HepG2 (cell line): Measurements from ENCODE around the gene USP43. TPM values are rescaled to one million over a fixed set of nuclear protein-coding genes. Genes with fewer than 3 reads are reported as not detected.

Experiments used
- DR1 ChIP-seq: sonication (generic); formaldehyde crosslinking; IDR thresholded peaks from 2 replicates; pipeline ENCODE4 v1.8.0; 2021; ENCODE audit warnings: mild to moderate bottlenecking, missing genetic modification reagents, inconsistent platforms
- ERF ChIP-seq: IDR thresholded peaks from 2 replicates; pipeline ENCODE4 v1.6.1; 2018; ENCODE audit warnings: missing biosample characterization, missing genetic modification reagents
- PATZ1 ChIP-seq: sonication (generic); formaldehyde crosslinking; IDR thresholded peaks from 2 replicates; pipeline ENCODE4 v1.4.0; 2020; ENCODE audit warnings: missing genetic modification reagents
- REXO4 ChIP-seq: sonication (generic); formaldehyde crosslinking; IDR thresholded peaks from 2 replicates; pipeline ENCODE4 v1.8.0; 2022; ENCODE audit warnings: missing genetic modification reagents, mild to moderate bottlenecking, borderline replicate concordance
- RFX1 ChIP-seq: fragments of 450-650 bp; IDR thresholded peaks from 2 replicates; pipeline ENCODE4 v1.6.1; 2017
- TEAD2 ChIP-seq: sonication (generic); formaldehyde crosslinking; IDR thresholded peaks from 2 replicates; pipeline ENCODE4 v1.9.0; 2021; ENCODE audit warnings: missing genetic modification reagents
- ZBTB10 ChIP-seq: sonication (generic); formaldehyde crosslinking; IDR thresholded peaks from 2 replicates; pipeline ENCODE4 v1.4.0; 2020; ENCODE audit warnings: missing genetic modification reagents, borderline replicate concordance
- ZNF672 ChIP-seq: sonication (generic); formaldehyde crosslinking; IDR thresholded peaks from 2 replicates; pipeline ENCODE4 v1.8.1; 2022; ENCODE audit warnings: missing genetic modification reagents
- ZNF766 ChIP-seq: sonication (generic); formaldehyde crosslinking; IDR thresholded peaks from 2 replicates; pipeline ENCODE4 v1.5.0; 2020; ENCODE audit warnings: missing genetic modification reagents, borderline replicate concordance
- polyA plus RNA-seq, 8 experiments: library from polyadenylated mRNA; depleted of rRNA in 3 of 8; stranded (reverse) in 7 of 8; unstranded in 1 of 8; fragments of >200 nt; fragmentation: Illumina TruSeq in 4 of 8; extraction: Trizol in 4 of 8; gene quantifications; 2 replicates each; pipeline versions ENCODE4 v1.2.1 to v1.2.3, GENCODE V29; 2011 to 2016; ENCODE audit warnings: low read depth in 4 of 8, missing spikeins in 1 of 8, mixed read lengths in 1 of 8; ENCODE audit not compliant: insufficient read depth in 1 of 8
- total RNA-seq, 5 experiments: library from RNA; depleted of rRNA; stranded (reverse); fragments of >200 nt; fragmentation: Illumina TruSeq; extraction: Trizol; gene quantifications; 2 replicates each; pipeline ENCODE4 v1.2.3, GENCODE V29; 2016; ENCODE audit warnings: low read depth in 1 of 5
- TF ChIP-seq, protein P1 (sequence below): sonication (generic); formaldehyde crosslinking; IDR thresholded peaks from 2 replicates; pipeline ENCODE4 v1.4.0; 2020; ENCODE audit warnings: missing genetic modification reagents
- TF ChIP-seq, protein P2 (sequence below): sonication (generic); formaldehyde crosslinking; IDR thresholded peaks from 2 replicates; pipeline ENCODE4 v1.5.0; 2020; ENCODE audit warnings: mild to moderate bottlenecking, missing genetic modification reagents

The USP43 gene
- total and polyA plus RNA-seq, 2 of the 13 experiments (the other 11 are each of a cell fraction or from before 2014, with no cell fraction given) = 1.6 to 2.2 TPM

GRCh38 chr17:9776911-9777310 is 131.6 kb downstream of the USP43 start (continued):
- TF ChIP-seq, protein P1, sequence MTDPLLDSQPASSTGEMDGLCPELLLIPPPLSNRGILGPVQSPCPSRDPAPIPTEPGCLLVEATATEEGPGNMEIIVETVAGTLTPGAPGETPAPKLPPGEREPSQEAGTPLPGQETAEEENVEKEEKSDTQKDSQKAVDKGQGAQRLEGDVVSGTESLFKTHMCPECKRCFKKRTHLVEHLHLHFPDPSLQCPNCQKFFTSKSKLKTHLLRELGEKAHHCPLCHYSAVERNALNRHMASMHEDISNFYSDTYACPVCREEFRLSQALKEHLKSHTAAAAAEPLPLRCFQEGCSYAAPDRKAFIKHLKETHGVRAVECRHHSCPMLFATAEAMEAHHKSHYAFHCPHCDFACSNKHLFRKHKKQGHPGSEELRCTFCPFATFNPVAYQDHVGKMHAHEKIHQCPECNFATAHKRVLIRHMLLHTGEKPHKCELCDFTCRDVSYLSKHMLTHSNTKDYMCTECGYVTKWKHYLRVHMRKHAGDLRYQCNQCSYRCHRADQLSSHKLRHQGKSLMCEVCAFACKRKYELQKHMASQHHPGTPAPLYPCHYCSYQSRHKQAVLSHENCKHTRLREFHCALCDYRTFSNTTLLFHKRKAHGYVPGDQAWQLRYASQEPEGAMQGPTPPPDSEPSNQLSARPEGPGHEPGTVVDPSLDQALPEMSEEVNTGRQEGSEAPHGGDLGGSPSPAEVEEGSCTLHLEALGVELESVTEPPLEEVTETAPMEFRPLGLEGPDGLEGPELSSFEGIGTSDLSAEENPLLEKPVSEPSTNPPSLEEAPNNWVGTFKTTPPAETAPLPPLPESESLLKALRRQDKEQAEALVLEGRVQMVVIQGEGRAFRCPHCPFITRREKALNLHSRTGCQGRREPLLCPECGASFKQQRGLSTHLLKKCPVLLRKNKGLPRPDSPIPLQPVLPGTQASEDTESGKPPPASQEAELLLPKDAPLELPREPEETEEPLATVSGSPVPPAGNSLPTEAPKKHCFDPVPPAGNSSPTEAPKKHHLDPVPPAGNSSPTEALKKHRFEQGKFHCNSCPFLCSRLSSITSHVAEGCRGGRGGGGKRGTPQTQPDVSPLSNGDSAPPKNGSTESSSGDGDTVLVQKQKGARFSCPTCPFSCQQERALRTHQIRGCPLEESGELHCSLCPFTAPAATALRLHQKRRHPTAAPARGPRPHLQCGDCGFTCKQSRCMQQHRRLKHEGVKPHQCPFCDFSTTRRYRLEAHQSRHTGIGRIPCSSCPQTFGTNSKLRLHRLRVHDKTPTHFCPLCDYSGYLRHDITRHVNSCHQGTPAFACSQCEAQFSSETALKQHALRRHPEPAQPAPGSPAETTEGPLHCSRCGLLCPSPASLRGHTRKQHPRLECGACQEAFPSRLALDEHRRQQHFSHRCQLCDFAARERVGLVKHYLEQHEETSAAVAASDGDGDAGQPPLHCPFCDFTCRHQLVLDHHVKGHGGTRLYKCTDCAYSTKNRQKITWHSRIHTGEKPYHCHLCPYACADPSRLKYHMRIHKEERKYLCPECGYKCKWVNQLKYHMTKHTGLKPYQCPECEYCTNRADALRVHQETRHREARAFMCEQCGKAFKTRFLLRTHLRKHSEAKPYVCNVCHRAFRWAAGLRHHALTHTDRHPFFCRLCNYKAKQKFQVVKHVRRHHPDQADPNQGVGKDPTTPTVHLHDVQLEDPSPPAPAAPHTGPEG (CRISPR knock-in tag) = no peak
- TF ChIP-seq ERF (no peak), DR1 (CRISPR knock-in tag) (no peak), ZBTB10 (no peak), RFX1 (no peak), TEAD2 (no peak), REXO4 (CRISPR knock-in tag) (no peak), ZNF766 (no peak), PATZ1 (CRISPR knock-in tag) (no peak), ZNF672 (CRISPR knock-in tag) (no peak)
- TF ChIP-seq, protein P2, sequence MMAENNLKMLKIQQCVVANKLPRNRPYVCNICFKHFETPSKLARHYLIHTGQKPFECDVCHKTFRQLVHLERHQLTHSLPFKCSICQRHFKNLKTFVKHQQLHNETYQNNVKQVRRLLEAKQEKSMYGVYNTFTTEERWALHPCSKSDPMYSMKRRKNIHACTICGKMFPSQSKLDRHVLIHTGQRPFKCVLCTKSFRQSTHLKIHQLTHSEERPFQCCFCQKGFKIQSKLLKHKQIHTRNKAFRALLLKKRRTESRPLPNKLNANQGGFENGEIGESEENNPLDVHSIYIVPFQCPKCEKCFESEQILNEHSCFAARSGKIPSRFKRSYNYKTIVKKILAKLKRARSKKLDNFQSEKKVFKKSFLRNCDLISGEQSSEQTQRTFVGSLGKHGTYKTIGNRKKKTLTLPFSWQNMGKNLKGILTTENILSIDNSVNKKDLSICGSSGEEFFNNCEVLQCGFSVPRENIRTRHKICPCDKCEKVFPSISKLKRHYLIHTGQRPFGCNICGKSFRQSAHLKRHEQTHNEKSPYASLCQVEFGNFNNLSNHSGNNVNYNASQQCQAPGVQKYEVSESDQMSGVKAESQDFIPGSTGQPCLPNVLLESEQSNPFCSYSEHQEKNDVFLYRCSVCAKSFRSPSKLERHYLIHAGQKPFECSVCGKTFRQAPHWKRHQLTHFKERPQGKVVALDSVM (CRISPR knock-in tag) = no peak
